ENCODE measurements around the gene JMJD1C.

DNA sequence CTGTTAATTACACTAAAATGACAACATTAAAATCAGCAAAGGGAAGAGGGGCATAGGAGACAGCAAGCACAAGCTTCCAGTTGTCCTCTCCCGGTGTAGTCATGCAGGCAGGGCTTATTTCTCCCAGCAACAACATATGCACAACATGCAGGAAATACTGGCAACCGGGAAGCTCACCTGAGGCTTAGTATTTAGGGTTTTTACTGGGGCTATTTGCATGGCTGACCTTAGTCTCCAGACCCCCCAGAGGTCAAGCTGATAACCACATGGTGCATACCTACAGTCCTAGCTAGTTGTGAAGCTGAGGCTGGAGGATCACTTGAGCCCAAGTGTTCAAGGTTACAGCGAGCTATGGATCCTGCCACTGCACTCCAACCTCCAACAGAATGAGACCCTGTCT is 12.8 kb upstream of the JMJD1C start:
- TF ChIP-seq, protein P1, sequence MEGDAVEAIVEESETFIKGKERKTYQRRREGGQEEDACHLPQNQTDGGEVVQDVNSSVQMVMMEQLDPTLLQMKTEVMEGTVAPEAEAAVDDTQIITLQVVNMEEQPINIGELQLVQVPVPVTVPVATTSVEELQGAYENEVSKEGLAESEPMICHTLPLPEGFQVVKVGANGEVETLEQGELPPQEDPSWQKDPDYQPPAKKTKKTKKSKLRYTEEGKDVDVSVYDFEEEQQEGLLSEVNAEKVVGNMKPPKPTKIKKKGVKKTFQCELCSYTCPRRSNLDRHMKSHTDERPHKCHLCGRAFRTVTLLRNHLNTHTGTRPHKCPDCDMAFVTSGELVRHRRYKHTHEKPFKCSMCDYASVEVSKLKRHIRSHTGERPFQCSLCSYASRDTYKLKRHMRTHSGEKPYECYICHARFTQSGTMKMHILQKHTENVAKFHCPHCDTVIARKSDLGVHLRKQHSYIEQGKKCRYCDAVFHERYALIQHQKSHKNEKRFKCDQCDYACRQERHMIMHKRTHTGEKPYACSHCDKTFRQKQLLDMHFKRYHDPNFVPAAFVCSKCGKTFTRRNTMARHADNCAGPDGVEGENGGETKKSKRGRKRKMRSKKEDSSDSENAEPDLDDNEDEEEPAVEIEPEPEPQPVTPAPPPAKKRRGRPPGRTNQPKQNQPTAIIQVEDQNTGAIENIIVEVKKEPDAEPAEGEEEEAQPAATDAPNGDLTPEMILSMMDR (IDR thresholded peaks at IDR 0.05) = no peak
- no peak for TF ChIP-seq POLR2A (IDR thresholded peaks at IDR 0.05)

Measured in ovary (tissue), 3 donors.